ENCODE results near the gene PPP1R12C.

Gene PPP1R12C

GRCh38 chr19:55146078-55146704 is 28.8 kb upstream of the PPP1R12C start:
- no peak for DNase-seq

DNA sequence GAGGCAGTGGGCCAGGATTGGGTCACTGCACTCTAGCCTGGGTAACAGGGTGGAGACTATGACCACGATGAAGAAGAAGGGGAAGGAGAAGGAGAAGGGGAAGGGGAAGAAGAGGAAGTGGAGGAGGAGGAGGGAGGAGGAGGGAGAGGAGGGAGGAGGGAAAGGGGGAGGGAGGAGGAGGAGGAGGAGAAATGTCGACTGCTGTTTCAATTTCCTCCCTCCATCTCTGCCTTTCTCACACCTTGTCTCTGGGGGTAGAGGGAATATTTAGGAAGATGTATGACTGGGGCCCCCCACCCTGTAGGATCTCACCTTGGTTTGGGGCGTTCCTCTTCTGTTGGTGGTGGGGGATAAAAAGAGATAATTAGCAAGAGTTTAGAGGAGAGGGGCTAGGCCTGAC is 27.8 kb upstream of the PPP1R12C start:
- no peak for DNase-seq

GRCh38 chr19:55141696-55142095 is 24.3 kb upstream of the PPP1R12C start:
- DNase-seq, result no peak

- no peak for DNase-seq
Observed at GRCh38 chr19:55137915-55138314, 20.5 kb upstream of the PPP1R12C start.

DNA sequence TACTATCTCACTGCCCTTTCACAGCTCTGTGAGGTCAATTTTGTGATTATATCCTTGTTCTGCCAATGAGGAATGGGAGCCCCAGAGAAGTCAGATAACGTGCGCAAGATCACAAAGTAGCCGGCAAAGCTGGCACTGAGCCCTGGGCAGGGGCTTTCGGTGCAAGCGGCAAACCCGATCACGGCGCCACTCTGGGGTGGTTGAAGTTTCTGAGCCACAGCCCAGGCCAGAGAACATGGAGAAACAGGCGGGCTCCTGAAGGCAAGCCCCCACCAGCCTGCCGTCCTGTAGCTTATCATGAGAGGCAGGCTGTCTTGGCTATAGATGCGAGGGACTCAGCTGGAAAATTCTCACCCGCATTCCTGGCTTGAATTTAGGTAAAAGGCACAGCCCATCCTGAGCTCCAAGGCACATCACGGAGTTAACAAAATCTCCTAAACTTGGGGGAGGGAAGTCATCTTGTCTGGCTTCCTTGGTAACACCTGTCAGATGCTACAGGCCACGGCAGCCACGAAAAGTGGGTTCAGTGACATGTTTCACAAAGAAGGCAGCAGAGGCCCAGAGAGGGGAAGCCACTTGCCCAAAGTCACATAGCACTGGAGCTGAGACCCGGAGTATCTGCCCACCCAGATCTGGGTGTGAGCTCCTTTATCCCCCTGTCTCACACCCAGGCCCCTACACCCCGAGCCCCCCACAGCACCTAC is 19.1 kb upstream of the PPP1R12C start:
- no peak for DNase-seq

GRCh38 chr19:55134736-55135135 is 17.3 kb upstream of the PPP1R12C start:
- no peak for DNase-seq

DNA sequence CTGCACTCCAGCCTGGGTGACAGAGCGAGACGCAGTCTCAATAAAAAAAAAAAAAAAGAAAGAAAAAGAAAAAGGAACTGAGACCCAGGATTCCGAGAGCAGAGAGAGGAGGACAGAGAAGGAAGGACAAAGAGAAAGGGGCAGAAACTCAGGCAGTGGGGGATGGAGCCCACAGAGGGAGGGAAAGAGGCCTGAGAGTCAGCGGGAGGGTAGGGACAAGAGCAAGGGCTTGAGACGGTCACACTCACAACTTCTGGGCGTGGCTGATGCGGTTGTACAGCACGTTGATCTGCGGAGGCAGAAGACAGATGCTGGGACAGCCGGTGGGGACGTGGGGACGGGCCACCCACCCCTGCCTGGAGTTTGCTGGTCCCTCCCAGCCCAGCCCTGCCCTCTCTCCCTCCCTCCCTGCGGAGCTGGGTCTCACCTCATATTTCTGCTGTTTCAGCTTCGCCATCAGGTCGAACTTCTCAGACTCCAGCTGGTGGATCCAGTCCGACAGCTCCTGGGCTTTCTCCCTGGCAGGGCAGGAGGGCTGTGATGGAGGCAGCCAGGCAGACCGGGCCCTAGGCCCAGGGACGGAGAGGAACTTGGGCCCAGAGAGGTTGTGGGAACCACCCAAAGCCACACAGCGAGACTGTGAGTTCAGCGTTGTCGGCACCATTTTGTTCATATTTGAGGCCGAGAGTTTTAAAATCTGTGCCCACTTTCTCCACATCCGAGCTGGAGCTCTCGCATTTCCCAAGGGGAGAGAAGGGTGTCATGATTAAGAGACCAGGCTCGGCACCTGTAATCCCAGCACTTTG is 16.4 kb upstream of the PPP1R12C start:
- no peak for DNase-seq

DNA sequence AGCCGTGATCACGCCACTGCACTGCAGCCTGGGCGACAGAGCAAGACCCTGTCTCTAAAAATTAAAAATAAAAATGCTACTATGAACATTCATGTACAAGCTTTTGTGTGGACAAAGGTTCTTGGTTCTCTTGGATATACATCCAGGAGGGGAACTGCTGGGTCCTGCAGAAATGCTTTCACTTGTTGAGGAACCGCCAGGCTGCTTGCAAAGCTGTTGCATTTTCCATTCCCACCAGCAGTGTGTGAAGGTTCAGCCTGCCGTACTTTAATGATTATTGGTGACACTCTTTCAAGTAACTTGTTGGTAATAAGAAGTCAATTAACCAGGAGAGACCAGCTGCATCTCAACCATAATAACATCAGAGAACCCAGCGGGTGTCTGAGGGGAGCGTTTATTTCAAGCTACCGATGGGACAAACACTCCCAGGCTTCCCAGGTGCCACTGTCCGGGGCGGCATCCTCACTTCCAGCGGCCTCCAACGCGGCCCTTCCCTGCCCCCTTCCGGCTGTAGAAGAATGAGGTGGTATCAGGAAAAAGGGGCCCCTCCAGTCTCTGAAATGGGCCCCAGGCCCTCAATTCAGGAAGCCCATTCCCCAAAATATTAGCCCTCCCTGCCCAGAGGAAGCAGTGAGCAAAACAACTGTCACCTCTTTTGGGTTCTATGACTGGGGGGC is 15.2 kb upstream of the PPP1R12C start:
- DNase-seq, result no peak

DNA sequence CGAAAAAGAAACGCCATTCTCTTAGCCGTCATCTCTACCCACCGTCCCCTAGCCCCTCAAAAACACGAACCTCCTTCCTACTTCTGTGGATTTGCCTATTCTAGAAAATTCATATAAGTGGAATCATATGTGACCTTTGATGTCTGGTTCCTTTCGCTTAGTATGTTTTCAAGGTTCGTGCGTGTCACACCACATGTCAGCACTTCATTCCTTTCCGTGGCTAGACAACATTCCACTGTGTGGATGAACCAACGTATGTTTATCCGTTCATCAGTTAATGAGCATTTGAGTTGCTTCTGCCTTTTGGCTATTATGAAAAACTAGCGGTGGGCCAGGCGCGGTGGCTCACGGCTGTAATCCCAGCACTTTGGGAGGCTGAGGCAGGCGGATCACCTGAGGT is 14.0 kb upstream of the PPP1R12C start:
- no peak for DNase-seq

- DNase-seq, result no peak
Observed at GRCh38 chr19:55119053-55119452, 1.6 kb upstream of the PPP1R12C start.

GRCh38 chr19:55118401-55118991 is 1.1 kb upstream of the PPP1R12C start:
- no peak for DNase-seq

- DNase-seq, result peak; percentile 96
Observed at GRCh38 chr19:55117663-55118391, 390 bp upstream of the PPP1R12C start.

DNA sequence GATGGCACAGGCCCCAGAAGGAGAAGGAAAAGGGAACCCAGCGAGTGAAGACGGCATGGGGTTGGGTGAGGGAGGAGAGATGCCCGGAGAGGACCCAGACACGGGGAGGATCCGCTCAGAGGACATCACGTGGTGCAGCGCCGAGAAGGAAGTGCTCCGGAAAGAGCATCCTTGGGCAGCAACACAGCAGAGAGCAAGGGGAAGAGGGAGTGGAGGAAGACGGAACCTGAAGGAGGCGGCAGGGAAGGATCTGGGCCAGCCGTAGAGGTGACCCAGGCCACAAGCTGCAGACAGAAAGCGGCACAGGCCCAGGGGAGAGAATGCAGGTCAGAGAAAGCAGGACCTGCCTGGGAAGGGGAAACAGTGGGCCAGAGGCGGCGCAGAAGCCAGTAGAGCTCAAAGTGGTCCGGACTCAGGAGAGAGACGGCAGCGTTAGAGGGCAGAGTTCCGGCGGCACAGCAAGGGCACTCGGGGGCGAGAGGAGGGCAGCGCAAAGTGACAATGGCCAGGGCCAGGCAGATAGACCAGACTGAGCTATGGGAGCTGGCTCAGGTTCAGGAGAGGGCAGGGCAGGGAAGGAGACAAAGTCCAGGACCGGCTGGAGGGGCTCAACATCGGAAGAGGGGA is 1.1 kb downstream of the PPP1R12C start:
- peak; percentile 46 for DNase-seq

GRCh38 chr19:55115446-55116065 is 1.9 kb downstream of the PPP1R12C start:
- no peak for DNase-seq

DNA sequence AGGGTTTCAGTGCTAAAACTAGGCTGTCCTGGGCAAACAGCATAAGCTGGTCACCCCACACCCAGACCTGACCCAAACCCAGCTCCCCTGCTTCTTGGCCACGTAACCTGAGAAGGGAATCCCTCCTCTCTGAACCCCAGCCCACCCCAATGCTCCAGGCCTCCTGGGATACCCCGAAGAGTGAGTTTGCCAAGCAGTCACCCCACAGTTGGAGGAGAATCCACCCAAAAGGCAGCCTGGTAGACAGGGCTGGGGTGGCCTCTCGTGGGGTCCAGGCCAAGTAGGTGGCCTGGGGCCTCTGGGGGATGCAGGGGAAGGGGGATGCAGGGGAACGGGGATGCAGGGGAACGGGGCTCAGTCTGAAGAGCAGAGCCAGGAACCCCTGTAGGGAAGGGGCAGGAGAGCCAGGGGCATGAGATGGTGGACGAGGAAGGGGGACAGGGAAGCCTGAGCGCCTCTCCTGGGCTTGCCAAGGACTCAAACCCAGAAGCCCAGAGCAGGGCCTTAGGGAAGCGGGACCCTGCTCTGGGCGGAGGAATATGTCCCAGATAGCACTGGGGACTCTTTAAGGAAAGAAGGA is 2.8 kb downstream of the PPP1R12C start:
- no peak for DNase-seq

DNA sequence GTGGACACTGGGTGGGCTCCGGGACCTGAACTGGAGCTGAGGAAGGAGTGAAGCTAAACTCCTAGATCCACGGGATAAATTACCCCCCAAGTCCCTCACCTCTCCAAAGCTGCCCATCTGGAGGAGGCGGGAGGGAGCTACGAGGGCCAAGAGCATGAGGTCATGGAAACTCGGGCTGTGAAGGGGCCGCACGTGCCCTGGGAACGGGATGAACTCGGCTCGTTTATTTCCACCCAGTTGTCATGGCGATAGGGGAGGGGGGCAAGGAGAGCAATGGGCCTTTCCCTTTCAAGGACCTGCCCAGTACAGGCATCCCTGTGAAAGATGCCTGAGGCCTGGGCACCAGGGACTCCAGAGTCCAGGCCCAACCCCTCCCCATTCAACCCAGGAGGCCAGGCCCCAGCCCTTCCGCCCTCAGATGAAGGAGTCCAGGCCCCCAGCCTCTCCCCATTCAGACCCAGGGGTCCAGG is 3.8 kb downstream of the PPP1R12C start:
- peak; percentile 23 for DNase-seq

- no peak for DNase-seq
Observed at GRCh38 chr19:55112777-55113569, 4.5 kb downstream of the PPP1R12C start.

- DNase-seq, result no peak
Observed at GRCh38 chr19:55112246-55112776, 5.1 kb downstream of the PPP1R12C start.

DNA sequence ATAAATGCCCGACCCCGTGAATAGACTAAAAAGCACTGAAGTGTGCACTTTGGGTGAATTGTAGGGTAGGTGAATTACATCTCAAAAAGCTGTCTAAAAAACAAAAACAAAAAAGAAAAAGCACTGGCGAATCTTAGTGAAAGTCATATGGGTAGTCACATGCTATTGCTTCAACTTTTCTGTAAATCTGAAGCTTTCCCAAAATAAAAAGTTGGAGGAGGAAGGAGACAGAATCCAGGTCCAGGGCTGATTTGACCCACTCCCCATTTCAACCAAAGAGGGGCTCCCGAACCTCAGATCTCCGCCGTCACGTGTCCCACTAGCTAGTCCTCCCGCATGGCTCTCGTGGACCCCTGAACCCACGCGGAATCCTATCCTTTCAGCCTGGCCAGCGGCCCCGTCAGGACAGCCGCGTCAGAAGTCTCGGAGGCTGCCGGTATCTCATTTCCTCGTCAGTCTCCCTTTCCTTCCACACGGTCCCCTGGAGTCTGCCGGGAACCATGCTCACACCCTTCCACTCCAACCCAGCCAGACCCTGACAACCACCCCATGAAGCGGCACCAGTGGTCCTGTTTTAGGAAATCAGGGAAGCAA is 6.1 kb downstream of the PPP1R12C start:
- DNase-seq, result no peak

Data from amniotic stem cell (primary cell).